Measurements from ENCODE around the gene LMF1.

Gene LMF1

DNA sequence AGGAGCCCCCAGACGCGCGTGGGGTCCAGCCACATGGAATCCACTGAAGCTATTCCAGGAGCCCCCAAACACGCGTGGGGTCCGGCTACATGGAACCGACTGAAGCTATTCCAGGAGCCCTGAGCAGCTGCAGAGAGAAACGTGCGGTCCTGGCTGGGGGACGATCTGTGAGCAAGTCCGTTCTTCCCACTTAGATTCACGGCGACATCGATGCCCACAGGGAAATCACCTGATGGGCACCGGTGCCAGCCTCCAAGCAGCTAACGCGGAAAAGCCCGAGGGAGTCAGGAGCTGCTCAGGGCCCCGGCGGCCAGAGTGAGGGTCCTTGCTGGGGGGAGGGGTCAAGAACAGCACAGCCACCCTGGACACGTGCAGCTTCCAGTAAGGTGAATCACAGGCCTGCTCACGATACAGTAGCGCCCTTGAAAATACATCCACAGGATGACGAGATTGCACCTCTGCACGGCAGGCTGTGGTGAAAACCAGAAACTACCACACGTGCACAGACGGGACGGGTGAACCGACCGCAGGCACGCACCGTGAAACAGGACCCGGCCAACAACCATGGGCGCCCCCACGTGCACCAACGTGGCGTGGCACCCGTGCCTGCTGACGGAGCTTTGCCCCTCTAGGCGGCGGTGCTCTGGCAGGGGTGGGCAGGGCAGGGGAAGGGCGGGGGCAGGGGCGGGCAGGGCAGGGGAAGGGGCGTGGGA, 92.6 kb downstream of the LMF1 start:
- TF ChIP-seq, protein P1, sequence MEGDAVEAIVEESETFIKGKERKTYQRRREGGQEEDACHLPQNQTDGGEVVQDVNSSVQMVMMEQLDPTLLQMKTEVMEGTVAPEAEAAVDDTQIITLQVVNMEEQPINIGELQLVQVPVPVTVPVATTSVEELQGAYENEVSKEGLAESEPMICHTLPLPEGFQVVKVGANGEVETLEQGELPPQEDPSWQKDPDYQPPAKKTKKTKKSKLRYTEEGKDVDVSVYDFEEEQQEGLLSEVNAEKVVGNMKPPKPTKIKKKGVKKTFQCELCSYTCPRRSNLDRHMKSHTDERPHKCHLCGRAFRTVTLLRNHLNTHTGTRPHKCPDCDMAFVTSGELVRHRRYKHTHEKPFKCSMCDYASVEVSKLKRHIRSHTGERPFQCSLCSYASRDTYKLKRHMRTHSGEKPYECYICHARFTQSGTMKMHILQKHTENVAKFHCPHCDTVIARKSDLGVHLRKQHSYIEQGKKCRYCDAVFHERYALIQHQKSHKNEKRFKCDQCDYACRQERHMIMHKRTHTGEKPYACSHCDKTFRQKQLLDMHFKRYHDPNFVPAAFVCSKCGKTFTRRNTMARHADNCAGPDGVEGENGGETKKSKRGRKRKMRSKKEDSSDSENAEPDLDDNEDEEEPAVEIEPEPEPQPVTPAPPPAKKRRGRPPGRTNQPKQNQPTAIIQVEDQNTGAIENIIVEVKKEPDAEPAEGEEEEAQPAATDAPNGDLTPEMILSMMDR (IDR thresholded peaks at IDR 0.05; ENCODE audit: low read depth, low read length): no peak
- DNase-seq (ENCODE audit: low read depth, low spot score): no peak
- in situ Hi-C loops (cut with HindIII; ENCODE audit: low sequenced_read_pairs): no loop called here
- no peak overlapping the region for H3K4me3 ChIP-seq (ENCODE audit: low read depth, low read length)

DNA sequence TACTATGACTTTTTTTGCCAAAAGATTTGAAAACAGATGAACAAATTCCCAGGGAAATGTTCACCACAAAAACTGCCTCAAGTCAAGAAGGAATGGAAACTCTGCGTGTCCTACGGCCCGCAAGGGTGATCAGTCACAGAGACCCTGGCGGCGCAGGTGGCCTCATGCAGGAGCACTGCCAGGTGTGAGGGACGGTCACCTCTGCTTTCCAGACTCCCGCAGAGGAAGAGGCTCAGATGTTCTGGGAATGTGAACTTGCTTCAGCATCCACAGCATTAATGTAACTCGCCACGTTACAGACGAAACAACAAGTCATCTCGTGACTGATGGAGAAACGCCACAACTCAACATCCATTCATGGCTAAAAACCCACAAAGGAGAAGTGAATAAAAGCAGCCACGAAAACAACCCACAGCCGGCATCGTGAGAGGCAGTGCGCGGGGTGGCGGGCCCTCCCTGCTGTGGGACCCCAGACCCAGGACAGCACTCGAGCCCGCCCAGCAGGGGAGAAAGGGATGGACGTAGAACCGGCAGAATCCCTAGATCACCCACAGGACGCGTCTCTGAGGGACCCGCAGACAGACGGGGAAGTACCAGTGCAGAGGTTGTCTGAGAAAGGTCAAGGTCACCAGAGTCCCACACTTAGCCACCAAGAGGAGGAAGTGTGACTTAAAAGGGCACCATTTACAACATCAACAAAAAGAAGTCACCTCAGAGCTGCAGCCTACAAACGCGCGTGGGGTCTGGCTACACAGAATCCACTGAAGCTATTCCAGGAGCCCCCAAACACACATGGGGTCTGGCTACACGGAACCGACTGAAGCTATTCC, 93.3 kb downstream of the LMF1 start:
- TF ChIP-seq, protein P1 (IDR thresholded peaks at IDR 0.05; ENCODE audit: low read depth, low read length): no peak
- no peak overlapping the region for H3K4me3 ChIP-seq (ENCODE audit: low read depth, low read length)
- in situ Hi-C loops (cut with HindIII; ENCODE audit: low sequenced_read_pairs): no loop called here
- DNase-seq (ENCODE audit: low read depth, low spot score): no peak

DNA sequence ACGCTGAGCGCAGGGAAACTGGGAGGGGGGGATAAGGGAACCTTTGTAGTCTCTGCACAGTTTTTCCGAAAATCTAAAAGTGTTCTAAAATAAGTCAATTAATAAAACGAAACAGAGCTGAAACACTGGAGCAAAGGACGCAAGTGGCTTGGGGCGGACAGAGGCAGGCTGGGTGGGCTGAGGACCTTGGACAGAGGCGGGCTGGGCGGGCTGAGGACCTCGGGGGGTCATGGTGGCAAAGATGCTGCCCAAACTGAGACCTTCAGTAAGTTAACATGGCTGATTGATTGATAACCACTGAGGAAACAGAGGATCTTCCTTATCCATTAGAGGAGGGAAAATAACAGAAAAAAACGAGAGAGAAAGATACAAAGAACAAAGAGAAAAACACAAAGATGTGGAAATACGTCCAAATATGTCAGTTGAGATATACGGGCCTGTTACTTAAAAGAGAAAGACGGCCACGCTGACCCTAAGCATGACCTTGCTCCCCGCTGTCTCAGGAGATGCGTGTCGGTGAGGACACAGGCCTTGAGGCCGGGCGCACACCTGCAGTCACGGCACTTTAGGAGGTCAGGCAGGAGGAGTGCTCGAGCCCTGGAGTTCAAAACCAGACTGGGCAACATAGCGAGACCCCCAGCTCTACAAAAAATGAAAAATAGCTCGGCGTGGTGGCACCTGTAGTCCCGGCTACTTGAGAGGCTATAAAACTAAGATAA, 94.1 kb downstream of the LMF1 start:
- TF ChIP-seq, protein P1 (IDR thresholded peaks at IDR 0.05; ENCODE audit: low read depth, low read length): no peak
- in situ Hi-C loops (cut with HindIII; ENCODE audit: low sequenced_read_pairs): no loop called here
- no peak overlapping the region for H3K4me3 ChIP-seq (ENCODE audit: low read depth, low read length)
- DNase-seq (ENCODE audit: low read depth, low spot score): no peak

DNA sequence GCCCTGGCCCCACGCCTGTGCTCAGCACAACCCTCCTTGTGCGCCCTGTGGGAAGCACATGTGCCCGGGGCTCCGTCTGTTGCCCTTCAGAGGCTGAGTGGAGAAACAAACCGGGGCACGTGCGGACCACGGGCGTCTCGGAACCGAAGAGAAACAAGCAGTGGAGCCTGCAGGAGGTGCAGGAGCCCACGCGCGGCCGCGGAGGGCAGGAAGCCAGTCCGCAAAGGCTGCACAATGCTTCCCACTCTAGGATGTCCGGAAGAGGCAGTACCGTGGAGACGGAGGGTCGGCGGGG, 94.8 kb downstream of the LMF1 start:
- TF ChIP-seq, protein P1 (IDR thresholded peaks at IDR 0.05; ENCODE audit: low read depth, low read length): no peak
- no peak overlapping the region for H3K4me3 ChIP-seq (ENCODE audit: low read depth, low read length)
- in situ Hi-C loops (cut with HindIII; ENCODE audit: low sequenced_read_pairs): no loop called here
- no peak for DNase-seq (ENCODE audit: low read depth, low spot score)

DNA sequence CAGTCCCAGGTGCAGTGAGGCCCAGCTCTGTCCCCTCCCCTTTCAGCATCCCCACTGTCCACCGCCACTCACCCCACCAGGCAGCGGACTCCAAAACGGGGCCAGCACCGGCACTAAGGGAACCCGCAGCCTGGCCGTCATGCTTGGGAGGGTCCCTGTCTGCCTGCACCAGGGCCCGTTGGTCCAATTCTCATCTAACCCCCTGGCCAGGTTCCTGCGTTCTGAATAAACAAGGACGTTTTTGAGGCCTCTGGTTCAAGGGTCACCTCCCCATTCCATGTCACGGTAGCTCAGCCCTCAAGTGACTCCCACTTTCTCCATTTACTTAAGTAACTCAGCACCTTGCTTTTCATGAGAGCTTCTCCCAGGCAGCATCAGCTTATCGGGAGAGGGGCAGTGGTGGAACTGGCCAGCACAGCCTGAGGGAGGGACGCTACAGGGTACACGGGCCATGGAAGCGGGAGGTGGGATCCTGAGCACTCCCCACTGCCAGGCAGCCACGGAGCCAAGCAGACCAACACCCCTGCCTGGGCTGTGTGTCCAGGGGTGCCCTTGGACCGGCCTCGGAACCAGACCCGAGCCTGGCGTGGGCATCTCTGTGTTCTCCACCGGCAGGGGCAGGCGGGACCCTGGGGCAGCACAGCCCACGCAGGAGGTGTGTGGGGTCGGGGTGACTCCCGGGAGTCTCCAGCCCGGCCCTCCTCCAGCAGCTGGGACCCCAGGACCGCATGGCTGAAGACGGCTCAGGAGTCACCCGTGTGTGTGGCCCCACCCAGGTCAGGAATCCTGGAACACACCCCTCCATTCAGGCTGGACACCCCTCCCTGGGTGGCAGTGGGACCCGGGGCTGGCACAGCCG, 95.4 kb downstream of the LMF1 start:
- DNase-seq (ENCODE audit: low read depth, low spot score): no peak
- in situ Hi-C loops (cut with HindIII; ENCODE audit: low sequenced_read_pairs): no loop called here
- no peak overlapping the region for H3K4me3 ChIP-seq (ENCODE audit: low read depth, low read length)
- TF ChIP-seq, protein P1 (IDR thresholded peaks at IDR 0.05; ENCODE audit: low read depth, low read length): no peak

Measured in astrocyte of the spinal cord (primary cell).